SH-SY5Y (cell line): ENCODE results near the gene CST3.

ENCODE experiments used
- GATA2 ChIP-seq: IDR thresholded peaks from 2 replicates; pipeline ENCODE4 v1.6.1; 2011; ENCODE audit warnings: mild to moderate bottlenecking, low read depth, low read length
- GATA3 ChIP-seq: IDR thresholded peaks from 2 replicates; pipeline ENCODE4 v1.6.1; 2011; ENCODE audit warnings: low read depth, mild to moderate bottlenecking, low read length, moderate library complexity

GRCh38 chr20:23646106-23646873 is 8.5 kb upstream of the CST3 start:
- no peak for TF ChIP-seq GATA2
- no peak for TF ChIP-seq GATA3
